ENCODE data around the gene TIMM17A. TPM values are rescaled to one million over a fixed set of nuclear protein-coding genes. Genes with fewer than 3 reads are reported as not detected.
A peak's percentile ranks its signal among the peaks of the same experiment; 100 is the strongest.

The TIMM17A gene
- total RNA-seq, 1 experiment from 2014 or later: 112 TPM

DNA sequence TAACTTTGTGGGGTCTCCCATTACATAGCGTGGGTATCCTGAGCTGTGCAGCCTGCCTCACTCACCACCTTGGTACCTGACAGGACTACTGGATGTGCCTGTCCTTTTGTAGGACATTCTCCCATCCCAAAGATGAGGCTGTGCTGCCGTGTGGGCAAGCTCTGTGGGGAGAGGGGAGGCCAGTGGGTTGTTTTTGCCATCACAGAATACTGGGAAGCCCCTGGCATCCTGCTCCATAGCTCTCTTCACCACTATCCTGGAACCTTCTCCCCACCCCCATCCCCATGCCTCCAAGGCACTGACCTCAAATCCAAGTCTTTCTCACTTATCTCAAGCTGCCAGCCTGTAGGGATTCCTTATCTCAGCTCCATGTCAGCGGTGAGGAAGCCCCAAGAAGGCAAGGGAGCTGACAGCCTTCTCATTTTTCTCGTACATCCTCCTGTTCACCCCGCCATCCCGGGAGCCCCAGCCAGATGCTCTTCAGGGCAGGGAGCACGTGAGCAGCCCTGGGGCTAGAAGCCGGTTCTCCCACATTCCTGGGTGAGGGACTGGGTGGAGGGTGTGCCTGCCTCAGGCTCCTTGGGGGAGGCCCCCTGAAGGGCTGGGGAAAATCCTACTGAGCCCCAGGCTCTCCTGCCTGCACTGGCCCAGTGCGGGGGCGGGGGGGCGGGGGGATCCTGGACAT, 52.6 kb downstream of the TIMM17A start:
- H3K4me3 ChIP-seq (ENCODE audit: low read depth, low read length, poor library complexity, severe bottlenecking): no peak overlapping the region
- no TSS peak for BruUV-seq (replicated peaks)
- H3K27ac ChIP-seq (ENCODE audit: low read depth, low read length, poor library complexity, severe bottlenecking): no peak overlapping the region
- H3K27me3 ChIP-seq (replicated peaks; ENCODE audit: insufficient read depth, low read depth, low read length, poor library complexity): no peaks in the 10 kb centered on the region
- H3K4me1 ChIP-seq (ENCODE audit: insufficient read depth, low read length, poor library complexity, severe bottlenecking): no peaks in the 10 kb centered on the region
- POLR2A ChIA-PET (ENCODE audit: low non-redundant PET): no interaction called here
- no peak for DNase-seq (ENCODE audit: low spot score)
- intact Hi-C loops (cut with micrococcal nuclease; ENCODE audit: unreplicated experiment): no loop called here
- TF ChIP-seq, protein P1, sequence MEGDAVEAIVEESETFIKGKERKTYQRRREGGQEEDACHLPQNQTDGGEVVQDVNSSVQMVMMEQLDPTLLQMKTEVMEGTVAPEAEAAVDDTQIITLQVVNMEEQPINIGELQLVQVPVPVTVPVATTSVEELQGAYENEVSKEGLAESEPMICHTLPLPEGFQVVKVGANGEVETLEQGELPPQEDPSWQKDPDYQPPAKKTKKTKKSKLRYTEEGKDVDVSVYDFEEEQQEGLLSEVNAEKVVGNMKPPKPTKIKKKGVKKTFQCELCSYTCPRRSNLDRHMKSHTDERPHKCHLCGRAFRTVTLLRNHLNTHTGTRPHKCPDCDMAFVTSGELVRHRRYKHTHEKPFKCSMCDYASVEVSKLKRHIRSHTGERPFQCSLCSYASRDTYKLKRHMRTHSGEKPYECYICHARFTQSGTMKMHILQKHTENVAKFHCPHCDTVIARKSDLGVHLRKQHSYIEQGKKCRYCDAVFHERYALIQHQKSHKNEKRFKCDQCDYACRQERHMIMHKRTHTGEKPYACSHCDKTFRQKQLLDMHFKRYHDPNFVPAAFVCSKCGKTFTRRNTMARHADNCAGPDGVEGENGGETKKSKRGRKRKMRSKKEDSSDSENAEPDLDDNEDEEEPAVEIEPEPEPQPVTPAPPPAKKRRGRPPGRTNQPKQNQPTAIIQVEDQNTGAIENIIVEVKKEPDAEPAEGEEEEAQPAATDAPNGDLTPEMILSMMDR (conservative IDR thresholded peaks at IDR 0.05; ENCODE audit: low read depth, low read length): no peak
- TF ChIP-seq EZH2 (IDR thresholded peaks at IDR 0.05; ENCODE audit: borderline replicate concordance, low read depth, low read length, poor library complexity, severe bottlenecking): no peak
- peaks cover 25% of the 10 kb centered on the region for H3K36me3 ChIP-seq (ENCODE audit: insufficient read depth, low read length, poor library complexity, severe bottlenecking)
- no peaks in the 10 kb centered on the region for H3K9me3 ChIP-seq (ENCODE audit: low read depth, low read length, poor library complexity, severe bottlenecking)
- CTCF ChIA-PET: interaction anchor here (0.6 to 0.7 kb wide), 2 partner anchors 43 to 128 kb away, joined by 3 read pairs; no protein-coding TSS in a partner anchor

DNA sequence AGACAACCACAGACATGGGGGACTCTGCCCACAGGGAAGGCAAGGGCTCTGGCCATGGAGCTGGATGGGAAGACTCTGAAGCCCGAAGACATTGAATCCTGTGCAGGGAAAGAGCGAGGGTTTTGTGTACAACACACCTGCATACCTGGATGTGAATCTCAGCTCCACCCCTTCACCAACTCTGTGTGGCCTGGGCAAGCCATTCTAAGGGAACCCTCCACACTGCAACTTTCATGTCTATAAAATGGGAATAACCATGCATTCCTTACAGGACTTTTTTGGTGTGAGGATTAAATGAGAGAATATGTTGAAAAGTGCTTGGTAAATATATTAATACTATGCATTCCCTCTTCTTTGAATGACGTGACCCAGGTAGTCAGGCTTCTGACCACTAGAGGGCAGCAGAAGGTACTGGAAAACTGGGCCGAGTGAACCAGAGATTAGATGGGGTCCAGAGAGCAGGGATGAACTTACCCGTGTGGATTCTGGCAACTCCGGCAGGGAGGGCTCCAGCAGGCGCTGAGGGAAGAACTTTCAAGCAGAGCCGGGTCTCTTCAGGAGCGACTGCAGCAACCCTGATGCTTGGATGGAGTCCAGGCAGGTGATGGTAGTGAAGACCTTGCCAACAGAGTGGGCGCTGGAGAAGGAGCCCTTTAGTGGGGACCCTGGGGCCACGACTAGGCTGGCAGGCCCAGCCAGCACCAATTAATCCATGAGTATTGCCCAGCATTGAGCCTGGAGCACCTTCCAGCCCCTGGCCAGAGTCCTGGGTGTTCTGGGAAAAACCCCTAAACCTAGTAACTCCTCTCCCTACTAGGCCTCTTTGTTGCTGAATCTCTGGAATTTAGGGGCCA, 54.2 kb downstream of the TIMM17A start:
- Histone ChIP-seq H3K9me3 (ENCODE audit: low read depth, low read length, poor library complexity, severe bottlenecking) (no peaks in the 10 kb centered on the region), H3K4me1 (ENCODE audit: insufficient read depth, low read length, poor library complexity, severe bottlenecking) (no peaks in the 10 kb centered on the region), H3K36me3 (ENCODE audit: insufficient read depth, low read length, poor library complexity, severe bottlenecking) (peaks cover 9% of the 10 kb centered on the region), H3K4me3 (ENCODE audit: low read depth, low read length, poor library complexity, severe bottlenecking) (no peak overlapping the region), H3K27ac (ENCODE audit: low read depth, low read length, poor library complexity, severe bottlenecking) (no peak overlapping the region), H3K27me3 (replicated peaks; ENCODE audit: insufficient read depth, low read depth, low read length, poor library complexity) (no peaks in the 10 kb centered on the region)
- BruUV-seq (replicated peaks): no TSS peak
- POLR2A ChIA-PET (ENCODE audit: low non-redundant PET): interaction anchor here (0.6 kb wide), 1 partner anchor 132 kb away, joined by 4 read pairs; no protein-coding TSS in a partner anchor
- intact Hi-C loops (cut with micrococcal nuclease; ENCODE audit: unreplicated experiment): loop anchor here (1.0 kb wide), 2 partner anchors 110 to 126 kb away; no protein-coding TSS in a partner anchor
- DNase-seq (ENCODE audit: low spot score): peak; percentile 83
- TF ChIP-seq, protein P1 (conservative IDR thresholded peaks at IDR 0.05; ENCODE audit: low read depth, low read length): peak; percentile 90
- TF ChIP-seq EZH2 (IDR thresholded peaks at IDR 0.05; ENCODE audit: borderline replicate concordance, low read depth, low read length, poor library complexity, severe bottlenecking): no peak
- CTCF ChIA-PET: interaction anchor here (0.6 kb wide), 1 partner anchor 126 kb away, joined by 3 read pairs; no protein-coding TSS in a partner anchor

DNA sequence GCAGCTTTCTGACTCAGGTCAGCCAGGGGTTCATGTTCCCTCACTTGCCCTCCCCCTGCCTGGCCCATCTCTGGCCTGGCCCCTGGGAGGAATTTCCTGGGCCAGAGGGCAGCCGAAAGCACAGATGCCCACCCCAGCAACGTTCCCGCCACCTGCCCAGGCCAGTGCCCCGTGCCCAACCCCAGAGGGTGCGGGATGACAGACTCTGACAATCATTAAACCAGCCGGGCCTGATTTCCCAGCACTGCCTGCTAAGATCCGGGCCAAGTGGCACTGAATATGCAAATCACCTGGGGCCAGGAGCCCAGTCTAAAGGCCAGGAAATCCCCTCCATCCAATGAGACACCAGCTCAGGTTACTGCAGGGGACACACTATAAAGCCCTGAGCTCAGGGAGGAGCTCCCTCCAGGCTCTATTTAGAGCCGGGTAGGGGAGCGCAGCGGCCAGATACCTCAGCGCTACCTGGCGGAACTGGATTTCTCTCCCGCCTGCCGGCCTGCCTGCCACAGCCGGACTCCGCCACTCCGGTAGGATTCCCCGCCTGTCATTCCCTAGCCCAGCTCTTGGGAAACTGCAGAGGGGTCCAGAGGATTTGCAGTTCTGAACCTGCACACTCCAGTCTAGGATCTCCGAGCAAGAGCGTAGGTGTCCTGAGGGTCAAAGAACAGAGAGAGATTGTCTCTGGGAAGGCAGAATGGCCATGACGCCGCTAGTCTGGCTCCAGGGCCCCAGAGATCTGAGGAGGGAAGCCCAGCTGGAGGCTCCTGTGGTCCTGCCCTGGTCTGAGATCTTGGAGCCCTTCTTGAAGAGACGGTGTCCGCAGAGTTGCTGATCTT, 55.1 kb downstream of the TIMM17A start, which contains the start of gene ELF3:
Gene ELF3, plus strand, starts transcription at position 408 of the 836 bp plus-strand sequence. CDS start 550 bp downstream, outside the sequence.
- no peak for TF ChIP-seq EZH2 (IDR thresholded peaks at IDR 0.05; ENCODE audit: borderline replicate concordance, low read depth, low read length, poor library complexity, severe bottlenecking)
- TF ChIP-seq, protein P1 (conservative IDR thresholded peaks at IDR 0.05; ENCODE audit: low read depth, low read length): no peak
- Histone ChIP-seq H3K9me3 (ENCODE audit: low read depth, low read length, poor library complexity, severe bottlenecking) (no peaks in the 10 kb centered on the region), H3K4me3 (ENCODE audit: low read depth, low read length, poor library complexity, severe bottlenecking) (no peak within 1 kb of the TSS), H3K27ac (ENCODE audit: low read depth, low read length, poor library complexity, severe bottlenecking) (no peak within 1 kb of the TSS), H3K36me3 (ENCODE audit: insufficient read depth, low read length, poor library complexity, severe bottlenecking) (peaks cover 2% of the 10 kb centered on the region), H3K4me1 (ENCODE audit: insufficient read depth, low read length, poor library complexity, severe bottlenecking) (no peaks in the 10 kb centered on the region), H3K27me3 (replicated peaks; ENCODE audit: insufficient read depth, low read depth, low read length, poor library complexity) (no peaks in the 10 kb centered on the region)
- no peak for DNase-seq (ENCODE audit: low spot score)
- ChIA-PET CTCF (interaction anchor here (0.6 kb wide), 3 partner anchors 92 to 125 kb away, joined by 3 read pairs; no protein-coding TSS in a partner anchor), POLR2A (ENCODE audit: low non-redundant PET) (no interaction called here)
- intact Hi-C loops (cut with micrococcal nuclease; ENCODE audit: unreplicated experiment): no loop called here
- no TSS peak for BruUV-seq (replicated peaks)
